LNCaP clone FGC (cell line): ENCODE measurements around the gene MYL7.

ENCODE experiments used
- DNase-seq: peaks from one replicate; pipeline ENCODE4 v3.0.0-alpha.2; 2011; ENCODE audit warnings: low read depth
- H3K4me3 ChIP-seq: 2 replicates; pipeline ENCODE4 v1.5.1; 2011; ENCODE audit warnings: mild to moderate bottlenecking, low read depth, low read length, control low read depth
- CTCF ChIP-seq: IDR thresholded peaks from 2 replicates; pipeline ENCODE4 v1.5.1; 2012; ENCODE audit warnings: mild to moderate bottlenecking; ENCODE audit not compliant: control insufficient read depth, insufficient read depth; ENCODE audit errors: extremely low read depth

The MYL7 gene

GRCh38 chr7:44186736-44187135, 45.6 kb upstream of the MYL7 start:
- TF ChIP-seq CTCF: no peak
- H3K4me3 ChIP-seq: no peak overlapping the region
- DNase-seq: no peak

- no peak overlapping the region for H3K4me3 ChIP-seq
- DNase-seq: no peak
- no peak for TF ChIP-seq CTCF
Measured at GRCh38 chr7:44185729-44186128, 44.6 kb upstream of the MYL7 start.

- TF ChIP-seq CTCF: no peak
- no peak overlapping the region for H3K4me3 ChIP-seq
- no peak for DNase-seq
Measured at GRCh38 chr7:44184873-44185446, 43.8 kb upstream of the MYL7 start.

- TF ChIP-seq CTCF: no peak
- no peak overlapping the region for H3K4me3 ChIP-seq
- DNase-seq: no peak
Measured at GRCh38 chr7:44184206-44184872, 43.2 kb upstream of the MYL7 start.

- no peak overlapping the region for H3K4me3 ChIP-seq
- no peak for DNase-seq
- no peak for TF ChIP-seq CTCF
Measured at GRCh38 chr7:44183386-44183785, 42.3 kb upstream of the MYL7 start.

GRCh38 chr7:44182827-44183226, 41.7 kb upstream of the MYL7 start:
- no peak for DNase-seq
- no peak for TF ChIP-seq CTCF
- H3K4me3 ChIP-seq: no peak overlapping the region

GRCh38 chr7:44180631-44181030, 39.5 kb upstream of the MYL7 start:
- DNase-seq: no peak
- no peak for TF ChIP-seq CTCF

More at GRCh38 chr7:44180631-44181030, 39.5 kb upstream of the MYL7 start:
- no peak overlapping the region for H3K4me3 ChIP-seq
